MM.1S (cell line): ENCODE measurements around the gene CHN2.

Experiments
- DNase-seq: peaks from one replicate; pipeline ENCODE4 v3.0.0-alpha.2; 2015
- H2AFZ ChIP-seq: fragments of 300-600 bp; sonication (generic); 2 replicates; pipeline ENCODE4 v1.6.0; 2016; ENCODE audit warnings: antibody characterized with exemption, low read length
- H3F3A ChIP-seq: fragments of 300-600 bp; sonication (generic); 2 replicates; pipeline ENCODE4 v1.6.1; 2016; ENCODE audit warnings: mild to moderate bottlenecking, antibody characterized with exemption, low read length, moderate library complexity, mixed read lengths; ENCODE audit not compliant: insufficient read depth
- H3K27ac ChIP-seq: fragments of 300-600 bp; sonication (generic); 2 replicates; pipeline ENCODE4 v1.5.1; 2016; ENCODE audit warnings: mild to moderate bottlenecking, low read length
- H3K27me3 ChIP-seq: fragments of 300-600 bp; sonication (generic); replicated peaks from 2 replicates; pipeline ENCODE4 v1.6.0; 2016; ENCODE audit warnings: low read length; ENCODE audit not compliant: insufficient read depth
- H3K36me3 ChIP-seq: fragments of 300-600 bp; sonication (generic); replicated peaks from 2 replicates; pipeline ENCODE4 v1.6.1; 2016; ENCODE audit warnings: mild to moderate bottlenecking, low read length, mixed read lengths; ENCODE audit not compliant: insufficient read depth
- H3K4me1 ChIP-seq: fragments of 300-600 bp; sonication (generic); 2 replicates; pipeline ENCODE4 v1.6.1; 2016; ENCODE audit warnings: low read length, mixed read lengths
- H3K4me2 ChIP-seq: fragments of 300-600 bp; sonication (generic); 2 replicates; pipeline ENCODE4 v1.6.0; 2016; ENCODE audit warnings: low read depth, low read length
- H3K4me3 ChIP-seq: fragments of 300-600 bp; sonication (generic); 2 replicates; pipeline ENCODE4 v1.5.1; 2016; ENCODE audit warnings: low read length, mixed read lengths
- H3K79me2 ChIP-seq: fragments of 300-600 bp; sonication (generic); 2 replicates; pipeline ENCODE4 v1.6.1; 2016; ENCODE audit warnings: mixed run types, low read length, mixed read lengths
- H3K9ac ChIP-seq: fragments of 300-600 bp; sonication (generic); 2 replicates; pipeline ENCODE4 v1.6.1; 2016; ENCODE audit warnings: low read length, mixed read lengths
- H3K9me2 ChIP-seq: fragments of 300-600 bp; sonication (generic); replicated peaks from 2 replicates; pipeline ENCODE4 v1.6.1; 2016; ENCODE audit warnings: mild to moderate bottlenecking, low read length, mixed read lengths; ENCODE audit not compliant: insufficient read depth
- H3K9me3 ChIP-seq: fragments of 300-600 bp; sonication (generic); replicated peaks from 2 replicates; pipeline ENCODE4 v1.6.1; 2016; ENCODE audit warnings: mild to moderate bottlenecking, low read length, mixed read lengths; ENCODE audit not compliant: insufficient read depth
- H4K20me1 ChIP-seq: fragments of 300-600 bp; sonication (generic); 2 replicates; pipeline ENCODE4 v1.6.1; 2016; ENCODE audit warnings: mild to moderate bottlenecking, low read length, moderate library complexity, mixed read lengths; ENCODE audit not compliant: insufficient read depth
- CTCF ChIP-seq: fragments of 300-600 bp; sonication (generic); IDR thresholded peaks from 2 replicates; pipeline ENCODE4 v1.5.1; 2016; ENCODE audit warnings: antibody characterized with exemption, low read length, mixed read lengths
- EZH2 ChIP-seq: fragments of 300-600 bp; sonication (generic); optimal IDR thresholded peaks from 2 replicates; pipeline ENCODE3; 2017; ENCODE audit warnings: low read depth, mild to moderate bottlenecking, antibody characterized with exemption, low read length, mixed read lengths
- EZH2phosphoT487 ChIP-seq: fragments of 300-600 bp; sonication (generic); IDR thresholded peaks from 2 replicates; pipeline ENCODE4 v1.6.1; 2018; ENCODE audit warnings: antibody characterized with exemption, low read length

Gene CHN2

GRCh38 chr7:29184599-29184998, 10.0 kb upstream of the CHN2 start:
- H3K36me3 ChIP-seq, result no peaks in the 10 kb centered on the region
- no peak overlapping the region for H3K9ac ChIP-seq
- H2AFZ ChIP-seq, result no peak overlapping the region
- no peaks in the 10 kb centered on the region for H3K79me2 ChIP-seq
- no peak overlapping the region for H3K4me3 ChIP-seq
- no peaks in the 10 kb centered on the region for H3K9me2 ChIP-seq
- no peak overlapping the region for H3K4me2 ChIP-seq
- no peaks in the 10 kb centered on the region for H3F3A ChIP-seq
- H4K20me1 ChIP-seq, result no peaks in the 10 kb centered on the region
- TF ChIP-seq EZH2phosphoT487 (no peak), EZH2 (no peak), CTCF (no peak)
- H3K27ac ChIP-seq, result no peak overlapping the region
- no peak for DNase-seq
- H3K4me1 ChIP-seq, result no peaks in the 10 kb centered on the region
- H3K27me3 ChIP-seq, result no peaks in the 10 kb centered on the region
- H3K9me3 ChIP-seq, result no peaks in the 10 kb centered on the region

DNA sequence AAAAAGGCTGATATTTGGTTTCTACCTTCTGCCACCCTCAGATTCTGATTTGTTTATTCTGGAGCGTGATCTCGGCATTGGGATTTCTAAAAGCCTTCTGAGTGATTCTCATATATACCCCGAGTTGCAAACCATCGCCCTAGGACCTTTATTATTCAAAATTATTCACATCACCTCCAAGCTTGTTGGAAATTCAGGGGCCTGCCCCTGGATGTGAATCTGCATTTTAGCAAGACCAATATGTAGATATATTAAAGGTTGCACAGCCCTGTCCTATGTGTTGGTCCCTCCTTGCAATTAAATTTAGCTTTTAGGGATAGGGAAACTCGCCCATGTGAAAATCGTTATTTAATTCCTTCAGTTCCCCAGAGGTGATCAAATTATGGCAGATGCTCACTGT, 9.0 kb upstream of the CHN2 start:
- H3F3A ChIP-seq, result no peaks in the 10 kb centered on the region
- no peaks in the 10 kb centered on the region for H3K27me3 ChIP-seq
- H3K9ac ChIP-seq, result no peak overlapping the region
- H3K79me2 ChIP-seq, result no peaks in the 10 kb centered on the region
- no peaks in the 10 kb centered on the region for H3K4me1 ChIP-seq
- no peaks in the 10 kb centered on the region for H3K9me2 ChIP-seq
- H4K20me1 ChIP-seq, result no peaks in the 10 kb centered on the region
- H3K4me3 ChIP-seq, result no peak overlapping the region
- no peaks in the 10 kb centered on the region for H3K36me3 ChIP-seq
- no peak overlapping the region for H3K4me2 ChIP-seq
- no peak overlapping the region for H2AFZ ChIP-seq
- TF ChIP-seq EZH2phosphoT487, result no peak
- no peak for TF ChIP-seq EZH2
- no peak for TF ChIP-seq CTCF
- no peak overlapping the region for H3K27ac ChIP-seq
- H3K9me3 ChIP-seq, result no peaks in the 10 kb centered on the region
- no peak for DNase-seq

DNA sequence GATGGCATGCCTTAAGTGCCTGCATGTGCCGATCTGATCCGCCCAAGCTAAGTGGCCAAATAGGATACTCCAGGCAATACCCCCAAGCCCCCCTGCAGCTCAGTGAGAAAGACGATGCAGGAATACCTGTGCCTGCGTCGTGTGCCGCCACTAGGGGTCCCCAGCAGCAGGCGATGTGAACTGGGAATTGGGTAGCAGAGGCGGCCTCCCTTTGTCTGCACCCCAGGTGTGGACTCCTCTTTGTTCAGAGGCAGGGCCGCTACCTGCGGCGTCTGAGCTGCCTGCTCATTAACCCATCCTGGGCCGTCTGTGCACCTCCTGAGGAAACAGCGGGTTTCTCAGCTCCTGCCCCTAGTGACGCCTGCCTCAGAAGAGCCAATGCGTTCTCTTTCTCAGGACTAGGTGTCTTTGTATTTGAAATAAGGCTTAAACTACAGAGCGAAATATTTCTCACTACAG, 4.8 kb upstream of the CHN2 start:
- H3K4me1 ChIP-seq, result no peaks in the 10 kb centered on the region
- H2AFZ ChIP-seq, result no peak overlapping the region
- H3K79me2 ChIP-seq, result no peaks in the 10 kb centered on the region
- no peaks in the 10 kb centered on the region for H4K20me1 ChIP-seq
- no peaks in the 10 kb centered on the region for H3K27me3 ChIP-seq
- H3K27ac ChIP-seq, result no peak overlapping the region
- H3K4me3 ChIP-seq, result no peak overlapping the region
- peak overlapping the region; percentile 51; the same call in 1 of the 2 replicates for H3K4me2 ChIP-seq
- no peak for TF ChIP-seq EZH2
- peak; percentile 85 for TF ChIP-seq CTCF
- DNase-seq, result peak; percentile 69
- no peaks in the 10 kb centered on the region for H3K9me3 ChIP-seq
- H3K9ac ChIP-seq, result no peak overlapping the region
- no peaks in the 10 kb centered on the region for H3K9me2 ChIP-seq
- no peaks in the 10 kb centered on the region for H3F3A ChIP-seq
- no peaks in the 10 kb centered on the region for H3K36me3 ChIP-seq
